TTC549 (cell line): ENCODE data around the gene AGO1.
A peak's percentile ranks its signal among the peaks of the same experiment; 100 is the strongest.

Experiments used
- FAIRE-seq: peaks from 2 replicates; lab custom pipeline; 2012; peaks lifted over from hg19 to GRCh38; lab: Jason Lieb, UNC

AGO1 gene

GRCh38 chr1:35882945-35883634 is at the start of gene AGO1:
TSS of gene AGO1 (plus strand) at chr1:35883209. CDS start at chr1:35883422, 213 bp downstream.
- FAIRE-seq = no peak

- no peak for FAIRE-seq
Observed at GRCh38 chr1:35833395-35833794, 49.6 kb upstream of the AGO1 start.

GRCh38 chr1:35834218-35834617 is 48.8 kb upstream of the AGO1 start:
- no peak for FAIRE-seq

GRCh38 chr1:35835398-35835797 is 47.6 kb upstream of the AGO1 start:
- no peak for FAIRE-seq

GRCh38 chr1:35836734-35837133 is 46.3 kb upstream of the AGO1 start:
- FAIRE-seq = no peak

GRCh38 chr1:35838693-35839245 is 44.2 kb upstream of the AGO1 start:
- FAIRE-seq = no peak

GRCh38 chr1:35844826-35845225 is 38.2 kb upstream of the AGO1 start:
- no peak for FAIRE-seq

- no peak for FAIRE-seq
Observed at GRCh38 chr1:35845766-35846165, 37.2 kb upstream of the AGO1 start.

- FAIRE-seq = no peak
Observed at GRCh38 chr1:35847935-35848565, 35.0 kb upstream of the AGO1 start.

GRCh38 chr1:35850051-35850450 is 33.0 kb upstream of the AGO1 start:
- FAIRE-seq = no peak

- no peak for FAIRE-seq
Observed at GRCh38 chr1:35850716-35851115, 32.3 kb upstream of the AGO1 start.

GRCh38 chr1:35851132-35851869 is 31.7 kb upstream of the AGO1 start:
- no peak for FAIRE-seq

GRCh38 chr1:35852241-35852640 is 30.8 kb upstream of the AGO1 start:
- no peak for FAIRE-seq

- FAIRE-seq = no peak
Observed at GRCh38 chr1:35854989-35855700, 27.9 kb upstream of the AGO1 start.

- FAIRE-seq = no peak
Observed at GRCh38 chr1:35856964-35857363, 26.0 kb upstream of the AGO1 start.

GRCh38 chr1:35857830-35858229 is 25.2 kb upstream of the AGO1 start:
- FAIRE-seq = peak; percentile 69

- no peak for FAIRE-seq
Observed at GRCh38 chr1:35860696-35861095, 22.3 kb upstream of the AGO1 start.

- FAIRE-seq = no peak
Observed at GRCh38 chr1:35863136-35863535, 19.9 kb upstream of the AGO1 start.

GRCh38 chr1:35863881-35864625 is 19.0 kb upstream of the AGO1 start:
- FAIRE-seq = no peak

GRCh38 chr1:35864813-35865212 is 18.2 kb upstream of the AGO1 start:
- no peak for FAIRE-seq

GRCh38 chr1:35866991-35867390 is 16.0 kb upstream of the AGO1 start:
- no peak for FAIRE-seq
